K562 (cell line): ENCODE results near the gene TMEM33. TPM values are rescaled to one million over a fixed set of nuclear protein-coding genes. Genes with fewer than 3 reads are reported as not detected.

Source experiments
- ARID4B ChIP-seq: sonication (generic); formaldehyde crosslinking; IDR thresholded peaks from 2 replicates; pipeline ENCODE4 v1.8.0; 2022; ENCODE audit warnings: mild to moderate bottlenecking, missing genetic modification reagents
- BRD9 ChIP-seq: fragments of 450-650 bp; IDR thresholded peaks from 2 replicates; pipeline ENCODE4 v1.6.1; 2018; ENCODE audit warnings: low read depth; ENCODE audit not compliant: partially characterized antibody
- CTCF ChIP-seq, 3 experiments: IDR thresholded peaks in 2 of 3; conservative IDR thresholded peaks in 1 of 3; 2 replicates each; pipeline ENCODE4 v1.5.1; 2011 to 2012; ENCODE audit warnings: low read length in 3 of 3, mild to moderate bottlenecking in 3 of 3, control low read depth in 2 of 3, improper control_type of control experiment in 1 of 3, inconsistent platforms in 1 of 3, low read depth in 1 of 3, mixed read lengths in 1 of 3, moderate library complexity in 1 of 3; ENCODE audit not compliant: insufficient read depth in 2 of 3
- E2F6 ChIP-seq, 2 experiments: IDR thresholded peaks; 2 replicates each; pipeline ENCODE4 v1.6.1; 2011; ENCODE audit warnings: borderline replicate concordance in 1 of 2, control low read depth in 1 of 2, low read depth in 1 of 2, low read length in 1 of 2, mild to moderate bottlenecking in 1 of 2, mixed read lengths in 1 of 2, moderate library complexity in 1 of 2; ENCODE audit not compliant: insufficient read depth in 1 of 2, insufficient read length in 1 of 2, poor library complexity in 1 of 2, severe bottlenecking in 1 of 2; ENCODE audit errors: extremely low read depth in 1 of 2
- E2F8 ChIP-seq: fragments of 450-650 bp; IDR thresholded peaks from 2 replicates; pipeline ENCODE4 v1.7.1; 2018; ENCODE audit warnings: mild to moderate bottlenecking, low read depth; ENCODE audit not compliant: partially characterized antibody
- ETV5 ChIP-seq: sonication (generic); formaldehyde crosslinking; IDR thresholded peaks from 2 replicates; pipeline ENCODE4 v1.4.0; 2020; ENCODE audit warnings: low read depth, mild to moderate bottlenecking, missing genetic modification reagents
- NRF1 ChIP-seq, 2 experiments: fragments of 450-650 bp; IDR thresholded peaks in 1 of 2; conservative IDR thresholded peaks in 1 of 2; 2 replicates each; pipeline ENCODE4 v1.6.1; 2014; ENCODE audit warnings: mild to moderate bottlenecking in 2 of 2
- PML ChIP-seq: IDR thresholded peaks from 2 replicates; pipeline ENCODE4 v1.6.1; 2012; ENCODE audit warnings: low read length, inconsistent platforms
- SUPT5H ChIP-seq: fragments of 450-650 bp; IDR thresholded peaks from 2 replicates; pipeline ENCODE4 v1.6.1; 2016
- TAF1 ChIP-seq: IDR thresholded peaks from 2 replicates; pipeline ENCODE4 v1.6.1; 2011; ENCODE audit warnings: mild to moderate bottlenecking, low read length, moderate library complexity; ENCODE audit not compliant: insufficient read depth, control insufficient read depth, severe bottlenecking; ENCODE audit errors: extremely low read depth
- ZNF644 ChIP-seq: fragments of 200-800 bp; sonication (Bioruptor generic); IDR thresholded peaks from 2 replicates; pipeline ENCODE4 v1.6.1; 2016; ENCODE audit warnings: low read depth, missing genetic modification characterization, missing compliant biosample characterization
- ZNF668 ChIP-seq: fragments of 250-450 bp; sonication (Bioruptor Pico); IDR thresholded peaks from 2 replicates; pipeline ENCODE4 v1.8.0; 2022; ENCODE audit warnings: mild to moderate bottlenecking, inconsistent platforms
- ZNF76 ChIP-seq: fragments of 250-450 bp; sonication (Bioruptor Pico); IDR thresholded peaks from 2 replicates; pipeline ENCODE4 v1.4.0; 2020; ENCODE audit warnings: mild to moderate bottlenecking, moderate library complexity, borderline replicate concordance
- polyA plus RNA-seq, 8 experiments: library from polyadenylated mRNA; depleted of rRNA in 4 of 8; stranded (reverse) in 5 of 8; unstranded in 3 of 8; fragments of >200 nt; fragmentation: Nextera tagmentation in 2 of 8; fragmentation: Illumina TruSeq in 1 of 8; extraction: Ambion mirVana in 2 of 8; extraction: Trizol in 1 of 8; gene quantifications; 2 replicates each; pipeline versions ENCODE4 v1.2.1 to v1.2.3, GENCODE V29; 2011 to 2014; ENCODE audit warnings: inconsistent platforms in 1 of 8, missing spikeins in 1 of 8
- total RNA-seq, 7 experiments: library from RNA; depleted of rRNA in 6 of 7; stranded (reverse); fragments of >200 nt in 6 of 7; fragmentation: Illumina TruSeq in 2 of 7; extraction: Trizol in 2 of 7; gene quantifications; 2 replicates each; pipeline versions ENCODE4 v1.2.1 to v1.2.3, GENCODE V29; 2011 to 2021; ENCODE audit warnings: low replicate concordance in 1 of 7

The TMEM33 gene
- total and polyA plus RNA-seq, 9 of the 15 experiments (the other 6 are each of a cell fraction or from before 2014, with no cell fraction given) = 16.8 to 85.9 (median 67.9) TPM

GRCh38 chr4:41990365-41991111 is 55.3 kb downstream of the TMEM33 start, which contains the start of gene SLC30A9 (continued):
- TF ChIP-seq SUPT5H (peak; percentile 94), ETV5 (peak; percentile 44; the same call in 1 of the 2 replicates), ZNF668 (CRISPR knock-in tag) (no peak), NRF1 (conservative IDR thresholded peaks at IDR 0.05 in 1 of 2, IDR thresholded peaks at IDR 0.05 in 1 of 2) (peak; percentile 30 to 50; a peak in 2 of 4 replicates), ZNF644 (tag) (no peak), TAF1 (peak; percentile 87), E2F8 (peak; percentile 68), CTCF (IDR thresholded peaks at IDR 0.05 in 2 of 3, conservative IDR thresholded peaks at IDR 0.05 in 1 of 3; ENCODE audit: insufficient read depth in 2 of 3, low read depth in 1 of 3, low read length in 3 of 3) (peak; percentile 24 to 44 (median 32); a peak in 3 of 6 replicates), BRD9 (no peak), ARID4B (peak; percentile 64; the same call in 1 of the 2 replicates), ZNF76 (CRISPR knock-in tag) (peak; percentile 18; the same call in 1 of the 2 replicates), PML (peak; percentile 80), E2F6 (IDR thresholded peaks at IDR 0.05; ENCODE audit: borderline replicate concordance in 1 of 2, extremely low read depth in 1 of 2, insufficient read depth in 1 of 2, insufficient read length in 1 of 2, low read depth in 1 of 2, low read length in 1 of 2, poor library complexity in 1 of 2, severe bottlenecking in 1 of 2) (peak in 1 of 2 experiments; percentile 26)
